GM12891 (cell line): ENCODE data around the gene PTPRG.

Experiments used
- DNase-seq: peaks from one replicate; pipeline ENCODE4 v3.0.0; 2011; ENCODE audit warnings: low spot score; ENCODE audit not compliant: insufficient read length
- FAIRE-seq: peaks from 2 replicates; lab custom pipeline; 2011; peaks lifted over from hg19 to GRCh38; lab: Jason Lieb, UNC
- PAX5 ChIP-seq: IDR thresholded peaks from 2 replicates; pipeline ENCODE4 v1.6.1; 2011; ENCODE audit warnings: low read length, moderate library complexity, mild to moderate bottlenecking; ENCODE audit not compliant: insufficient read depth, severe bottlenecking
- POLR2A ChIP-seq: IDR thresholded peaks from 2 replicates; pipeline ENCODE4 v1.6.1; 2011; ENCODE audit warnings: low read depth, low read length, control low read depth
- POLR2AphosphoS5 ChIP-seq: IDR thresholded peaks from 2 replicates; pipeline ENCODE4 v1.6.1; 2011; ENCODE audit warnings: low read depth, low read length, control low read depth
- POU2F2 ChIP-seq: IDR thresholded peaks from 2 replicates; pipeline ENCODE4 v1.6.1; 2011; ENCODE audit warnings: low read depth, mild to moderate bottlenecking, control low read depth, low read length, moderate library complexity
- SPI1 ChIP-seq: IDR thresholded peaks from 2 replicates; pipeline ENCODE4 v1.6.1; 2011; ENCODE audit warnings: low read depth, low read length, control low read depth
- TAF1 ChIP-seq: IDR thresholded peaks from 2 replicates; pipeline ENCODE4 v1.6.1; 2011; ENCODE audit warnings: low read depth, low read length, control low read depth

PTPRG gene

GRCh38 chr3:61926923-61927322 is 365.6 kb downstream of the PTPRG start:
- no peak for TF ChIP-seq TAF1
- TF ChIP-seq POU2F2, result no peak
- no peak for TF ChIP-seq POLR2AphosphoS5
- no peak for TF ChIP-seq POLR2A
- no peak for TF ChIP-seq PAX5
- TF ChIP-seq SPI1, result no peak
- FAIRE-seq, result no peak
- DNase-seq, result no peak

GRCh38 chr3:61927332-61927731 is 366.0 kb downstream of the PTPRG start:
- FAIRE-seq (no peak), DNase-seq (no peak)

GRCh38 chr3:61928039-61928438 is 366.7 kb downstream of the PTPRG start:
- FAIRE-seq, result no peak
- no peak for DNase-seq
- no peak for TF ChIP-seq TAF1
- TF ChIP-seq SPI1, result no peak
- TF ChIP-seq POLR2A, result no peak
- no peak for TF ChIP-seq POU2F2
- TF ChIP-seq PAX5, result no peak
- TF ChIP-seq POLR2AphosphoS5, result no peak

More at GRCh38 chr3:61927332-61927731, 366.0 kb downstream of the PTPRG start:
- no peak for TF ChIP-seq SPI1
- TF ChIP-seq POLR2A, result no peak
- no peak for TF ChIP-seq PAX5
- TF ChIP-seq TAF1, result no peak
- TF ChIP-seq POLR2AphosphoS5, result no peak
- no peak for TF ChIP-seq POU2F2

- no peak for FAIRE-seq
- no peak for TF ChIP-seq TAF1
- no peak for TF ChIP-seq POU2F2
- no peak for TF ChIP-seq POLR2AphosphoS5
- no peak for TF ChIP-seq PAX5
- TF ChIP-seq SPI1, result no peak
- TF ChIP-seq POLR2A, result no peak
- DNase-seq, result no peak
Measured at GRCh38 chr3:61928776-61929314, 367.5 kb downstream of the PTPRG start.

- no peak for TF ChIP-seq TAF1
- TF ChIP-seq POU2F2, result no peak
- no peak for TF ChIP-seq SPI1
- TF ChIP-seq PAX5, result no peak
- no peak for TF ChIP-seq POLR2AphosphoS5
- TF ChIP-seq POLR2A, result no peak
- DNase-seq (no peak), FAIRE-seq (no peak)
Measured at GRCh38 chr3:61929617-61930016, 368.2 kb downstream of the PTPRG start.

GRCh38 chr3:61932499-61932898 is 371.1 kb downstream of the PTPRG start:
- DNase-seq, result no peak
- no peak for FAIRE-seq
- TF ChIP-seq PAX5 (no peak), TAF1 (no peak)

- TF ChIP-seq POU2F2 (no peak), POLR2AphosphoS5 (no peak), PAX5 (no peak), POLR2A (no peak), SPI1 (no peak)
- FAIRE-seq (no peak), DNase-seq (no peak)
Measured at GRCh38 chr3:61933798-61934504, 372.6 kb downstream of the PTPRG start.

GRCh38 chr3:61934505-61934871 is 373.1 kb downstream of the PTPRG start:
- no peak for TF ChIP-seq TAF1
- TF ChIP-seq POLR2A, result no peak
- no peak for TF ChIP-seq POLR2AphosphoS5
- no peak for TF ChIP-seq SPI1
- FAIRE-seq (no peak), DNase-seq (no peak)

- DNase-seq (no peak), FAIRE-seq (no peak)
- TF ChIP-seq TAF1, result no peak
- TF ChIP-seq SPI1, result no peak
- no peak for TF ChIP-seq PAX5
- TF ChIP-seq POU2F2, result no peak
- TF ChIP-seq POLR2A, result no peak
- TF ChIP-seq POLR2AphosphoS5, result no peak
Measured at GRCh38 chr3:61935814-61936213, 374.4 kb downstream of the PTPRG start.
